ENCODE data around the gene RNF113A.

DNA sequence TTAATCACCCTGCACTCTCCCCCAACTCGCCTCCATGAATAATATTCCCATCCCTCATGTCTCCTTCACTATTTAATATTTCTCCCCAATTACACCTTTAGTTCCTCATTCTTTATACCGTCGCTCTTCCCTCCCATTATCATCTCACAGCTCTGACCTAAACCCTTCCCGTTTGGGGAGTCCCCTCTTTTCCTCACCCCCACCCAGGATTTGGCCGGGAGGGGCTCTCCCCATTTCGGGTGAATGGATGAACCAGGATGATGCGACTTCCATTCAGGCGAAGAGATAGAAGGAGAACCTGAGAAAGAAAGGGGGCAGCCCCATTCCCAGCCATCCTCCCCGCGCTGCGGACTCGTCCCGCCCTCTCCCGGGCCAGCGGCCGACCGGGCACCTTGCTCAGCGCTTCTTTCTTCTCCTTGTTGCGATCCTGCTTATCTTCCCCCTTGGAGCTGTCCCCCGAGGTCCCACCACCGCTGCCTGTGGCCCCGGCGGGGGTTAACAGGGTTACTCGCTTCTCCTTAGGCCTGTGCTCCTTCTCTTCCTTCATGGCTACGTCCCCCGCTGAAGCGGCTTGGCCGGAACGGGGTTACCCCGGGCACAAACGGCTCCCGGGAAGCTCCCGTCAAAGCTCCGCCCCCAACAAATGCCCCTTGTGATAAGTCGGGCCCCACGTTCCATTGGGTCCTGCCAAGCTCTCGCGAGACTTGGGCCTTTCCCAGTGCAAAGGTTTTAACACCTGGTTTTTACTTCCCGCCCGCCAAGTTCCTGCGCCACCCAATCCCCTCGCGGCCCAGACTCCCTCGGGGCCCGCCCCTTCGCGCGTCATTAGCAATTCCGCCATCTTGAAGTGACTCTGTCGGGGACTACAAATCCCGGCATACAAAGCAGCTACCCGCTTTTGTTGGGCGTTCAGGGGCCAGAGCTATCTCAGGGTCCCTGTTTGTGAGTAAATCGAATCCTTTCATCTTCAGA is 18.9 kb downstream of the RNF113A start, which contains the start of gene UPF3B:
- peak; percentile 32 to 61 for TF ChIP-seq POLR2A (IDR thresholded peaks at IDR 0.05)
- TF ChIP-seq CTCF (IDR thresholded peaks at IDR 0.05): no peak

Data from Peyer's patch (tissue), 4 donors.